Measurements from ENCODE around the gene FAM78B.
A peak's percentile ranks its signal among the peaks of the same experiment; 100 is the strongest.

Gene FAM78B

DNA sequence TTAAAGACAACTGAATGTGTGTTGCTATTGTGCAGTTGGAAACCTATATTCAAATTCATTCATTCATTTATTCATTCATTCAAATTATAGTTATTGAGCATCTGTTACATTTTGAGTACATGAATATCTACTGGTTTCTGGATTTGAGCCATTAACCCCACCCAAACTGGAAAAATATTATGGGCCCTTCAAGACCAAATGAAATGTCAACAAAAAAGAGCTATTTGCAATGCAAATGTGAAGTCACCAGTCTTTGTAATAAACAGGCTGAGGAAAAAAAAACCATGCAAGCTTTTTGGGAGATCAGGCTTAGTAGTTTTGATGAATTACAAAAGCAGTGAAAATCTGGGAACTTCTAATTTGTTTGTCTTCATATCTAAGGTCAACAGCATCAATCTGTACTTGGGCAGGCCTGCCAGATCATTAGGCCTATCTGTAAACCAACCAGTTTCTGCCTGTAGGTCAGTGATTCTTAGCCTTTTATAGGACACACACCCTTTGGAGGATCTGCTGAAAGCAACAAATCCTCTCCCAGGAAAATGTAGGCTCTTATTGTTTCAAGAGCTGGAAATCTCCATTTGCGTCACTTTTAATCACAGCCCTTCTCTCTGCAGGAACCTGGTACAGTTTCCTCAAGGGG lies 134.7 kb downstream of the FAM78B start:
- TF ChIP-seq, protein P1, sequence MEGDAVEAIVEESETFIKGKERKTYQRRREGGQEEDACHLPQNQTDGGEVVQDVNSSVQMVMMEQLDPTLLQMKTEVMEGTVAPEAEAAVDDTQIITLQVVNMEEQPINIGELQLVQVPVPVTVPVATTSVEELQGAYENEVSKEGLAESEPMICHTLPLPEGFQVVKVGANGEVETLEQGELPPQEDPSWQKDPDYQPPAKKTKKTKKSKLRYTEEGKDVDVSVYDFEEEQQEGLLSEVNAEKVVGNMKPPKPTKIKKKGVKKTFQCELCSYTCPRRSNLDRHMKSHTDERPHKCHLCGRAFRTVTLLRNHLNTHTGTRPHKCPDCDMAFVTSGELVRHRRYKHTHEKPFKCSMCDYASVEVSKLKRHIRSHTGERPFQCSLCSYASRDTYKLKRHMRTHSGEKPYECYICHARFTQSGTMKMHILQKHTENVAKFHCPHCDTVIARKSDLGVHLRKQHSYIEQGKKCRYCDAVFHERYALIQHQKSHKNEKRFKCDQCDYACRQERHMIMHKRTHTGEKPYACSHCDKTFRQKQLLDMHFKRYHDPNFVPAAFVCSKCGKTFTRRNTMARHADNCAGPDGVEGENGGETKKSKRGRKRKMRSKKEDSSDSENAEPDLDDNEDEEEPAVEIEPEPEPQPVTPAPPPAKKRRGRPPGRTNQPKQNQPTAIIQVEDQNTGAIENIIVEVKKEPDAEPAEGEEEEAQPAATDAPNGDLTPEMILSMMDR (conservative IDR thresholded peaks at IDR 0.05) = no peak
- peak overlapping the region; percentile 77 for H3K27ac ChIP-seq

DNA sequence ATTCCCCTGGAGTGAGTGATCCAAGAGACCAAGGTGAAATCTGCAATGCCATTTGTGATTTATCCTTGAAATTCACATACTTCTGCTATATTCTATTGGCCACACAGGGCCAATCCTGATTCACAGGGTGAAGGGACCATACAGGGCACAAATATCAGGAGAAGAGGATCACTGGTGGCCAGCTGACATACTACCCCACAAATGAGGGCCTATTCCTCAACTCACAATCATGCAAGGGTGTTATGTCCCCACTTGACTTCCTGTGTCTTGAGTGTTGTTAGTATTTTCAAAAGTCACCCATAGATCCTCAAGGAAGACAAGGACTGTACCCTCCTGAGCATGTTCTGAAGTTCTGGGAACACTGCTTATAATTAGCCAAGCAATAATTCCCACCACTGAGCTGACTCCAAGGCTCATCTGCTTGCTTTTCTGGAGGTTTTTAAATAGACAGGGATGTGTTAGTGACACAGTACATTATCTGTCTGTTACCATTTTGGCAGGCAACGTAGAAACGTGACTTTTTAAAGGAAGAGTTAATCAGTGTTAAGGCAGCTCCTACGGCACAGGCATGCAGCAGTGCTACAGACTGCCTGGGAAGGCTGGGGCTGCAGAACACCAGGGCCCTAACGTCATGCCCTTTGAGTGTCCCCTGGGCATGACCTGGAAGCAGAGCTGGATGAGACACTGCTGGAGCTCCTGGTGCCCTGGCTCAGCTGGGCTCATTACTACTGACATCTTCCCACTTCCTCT lies 137.4 kb downstream of the FAM78B start:
- peak overlapping the region; percentile 29 for H3K27ac ChIP-seq
- TF ChIP-seq, protein P1 (conservative IDR thresholded peaks at IDR 0.05) = no peak

DNA sequence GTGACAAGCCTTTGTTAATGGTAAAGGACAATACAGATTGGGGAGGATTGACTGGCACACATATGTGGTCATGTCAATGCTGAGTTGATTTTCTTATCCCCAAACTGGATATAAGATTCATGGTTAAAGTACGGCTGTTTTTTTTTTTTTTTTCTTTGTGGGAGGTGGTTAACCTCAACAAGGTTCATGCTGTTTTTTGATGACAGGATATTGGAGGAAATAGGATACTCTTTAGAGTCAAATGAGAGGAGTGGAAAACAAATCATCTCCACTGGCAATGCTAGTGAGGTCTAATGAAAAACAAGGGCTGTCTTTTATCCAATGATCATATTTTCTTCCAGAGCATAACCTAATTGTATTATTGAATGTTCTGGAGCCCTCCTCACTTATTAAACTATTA lies 140.2 kb downstream of the FAM78B start:
- H3K27ac ChIP-seq = no peak overlapping the region
- TF ChIP-seq, protein P1 (conservative IDR thresholded peaks at IDR 0.05) = no peak

DNA sequence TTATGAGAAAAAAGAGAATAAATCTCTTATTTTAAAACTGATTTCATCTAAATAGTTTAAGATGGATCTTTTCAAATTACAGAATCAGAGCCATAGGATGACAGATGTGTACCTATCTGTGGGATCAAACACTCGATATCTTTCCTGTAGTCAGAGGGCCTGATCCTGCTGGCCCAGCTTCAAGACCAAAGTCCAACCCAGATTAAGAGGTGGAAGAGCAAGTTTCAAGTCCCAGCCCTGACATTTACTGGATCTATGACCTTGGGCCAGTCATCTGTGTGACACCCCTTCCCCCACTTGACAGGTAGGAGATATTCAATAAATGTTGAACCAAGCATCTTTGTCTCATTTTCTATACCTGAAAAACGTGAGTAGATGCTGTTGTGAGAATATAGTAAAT lies 140.7 kb downstream of the FAM78B start:
- no peak overlapping the region for H3K27ac ChIP-seq
- TF ChIP-seq, protein P1 (conservative IDR thresholded peaks at IDR 0.05) = no peak

DNA sequence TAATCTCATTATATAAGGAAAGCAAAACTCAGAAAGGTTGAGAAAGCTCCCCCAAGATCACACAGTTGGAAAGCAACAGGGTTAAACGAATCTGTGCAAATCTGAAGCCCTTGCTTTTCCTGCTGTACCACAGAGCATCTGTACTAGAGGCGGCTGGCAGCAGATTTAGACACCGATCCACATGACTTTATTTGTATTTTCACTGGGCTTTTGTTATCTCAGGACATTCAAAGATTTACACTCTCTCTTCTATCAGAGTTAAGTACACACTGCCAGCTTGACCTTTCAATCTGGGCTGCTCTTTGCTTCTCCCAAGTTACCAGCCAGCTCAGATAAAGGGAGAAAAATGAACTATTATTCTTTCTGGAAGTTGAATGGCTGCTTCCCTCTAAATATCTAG lies 146.6 kb downstream of the FAM78B start:
- TF ChIP-seq, protein P1 (conservative IDR thresholded peaks at IDR 0.05) = no peak
- peak overlapping the region; percentile 65 for H3K27ac ChIP-seq

All from VCaP (cell line).